HG03521 (cell line): ENCODE measurements around the gene ALDH3A1.

ENCODE experiments used
- ATAC-seq: cut with Tn5 transposase; IDR thresholded peaks from one replicate; pipeline ENCODE4 v1.9.1; 2021; ENCODE audit warnings: mild to moderate bottlenecking, moderate library complexity; ENCODE audit not compliant: unreplicated experiment

Gene ALDH3A1

DNA sequence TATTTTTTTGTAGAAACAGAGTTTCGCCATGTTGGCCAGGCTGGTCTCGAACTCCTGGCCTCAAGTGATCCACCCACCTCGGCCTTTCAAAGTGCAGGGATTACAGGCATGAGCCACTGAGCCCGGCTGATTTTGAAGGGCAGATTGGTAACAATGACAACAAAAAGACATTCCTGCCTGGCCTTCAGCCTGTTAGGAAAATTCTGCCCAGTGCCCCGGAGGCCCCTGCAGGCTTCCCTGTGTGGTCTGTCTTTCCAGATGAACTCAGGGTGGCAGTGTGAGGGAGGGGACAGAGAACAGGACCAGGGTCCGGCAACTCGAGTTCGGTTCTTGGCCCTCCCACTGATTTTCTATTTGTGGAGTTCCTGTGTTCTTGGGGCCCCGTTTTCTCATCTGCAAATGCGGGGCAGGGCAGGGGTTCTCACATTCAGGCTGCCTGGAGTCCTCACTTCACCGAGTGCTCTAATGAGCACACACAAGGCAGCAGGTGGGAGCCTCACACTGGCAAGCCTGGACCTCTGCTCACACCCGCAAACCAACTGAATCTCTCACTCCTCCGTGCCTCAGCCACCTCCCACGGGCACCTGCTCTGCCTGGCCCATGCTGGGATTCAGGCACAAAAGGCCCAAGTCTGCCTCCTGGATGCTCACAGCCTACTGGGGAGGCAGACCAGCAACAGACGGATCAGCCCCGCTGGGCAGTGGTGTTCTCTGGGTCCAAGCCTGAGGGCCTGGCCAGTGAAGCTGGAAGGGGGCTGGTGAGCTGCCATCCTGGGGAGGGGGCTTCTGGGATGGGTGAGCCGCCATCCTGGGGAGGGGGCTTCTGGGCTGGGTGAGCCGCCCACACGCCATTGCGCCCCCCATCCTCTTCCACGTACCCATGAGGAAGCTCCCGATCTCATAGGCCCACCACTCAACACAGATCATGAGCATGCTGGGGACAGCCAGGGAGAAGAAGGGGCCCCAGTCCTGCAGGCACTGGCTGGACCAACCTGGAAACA lies 42.0 kb downstream of the ALDH3A1 start:
- no peak for ATAC-seq

GRCh38 chr17:19705201-19705600 lies 42.9 kb downstream of the ALDH3A1 start:
- no peak for ATAC-seq

- ATAC-seq, result no peak
Observed at GRCh38 chr17:19703828-19704613, 44.1 kb downstream of the ALDH3A1 start.

DNA sequence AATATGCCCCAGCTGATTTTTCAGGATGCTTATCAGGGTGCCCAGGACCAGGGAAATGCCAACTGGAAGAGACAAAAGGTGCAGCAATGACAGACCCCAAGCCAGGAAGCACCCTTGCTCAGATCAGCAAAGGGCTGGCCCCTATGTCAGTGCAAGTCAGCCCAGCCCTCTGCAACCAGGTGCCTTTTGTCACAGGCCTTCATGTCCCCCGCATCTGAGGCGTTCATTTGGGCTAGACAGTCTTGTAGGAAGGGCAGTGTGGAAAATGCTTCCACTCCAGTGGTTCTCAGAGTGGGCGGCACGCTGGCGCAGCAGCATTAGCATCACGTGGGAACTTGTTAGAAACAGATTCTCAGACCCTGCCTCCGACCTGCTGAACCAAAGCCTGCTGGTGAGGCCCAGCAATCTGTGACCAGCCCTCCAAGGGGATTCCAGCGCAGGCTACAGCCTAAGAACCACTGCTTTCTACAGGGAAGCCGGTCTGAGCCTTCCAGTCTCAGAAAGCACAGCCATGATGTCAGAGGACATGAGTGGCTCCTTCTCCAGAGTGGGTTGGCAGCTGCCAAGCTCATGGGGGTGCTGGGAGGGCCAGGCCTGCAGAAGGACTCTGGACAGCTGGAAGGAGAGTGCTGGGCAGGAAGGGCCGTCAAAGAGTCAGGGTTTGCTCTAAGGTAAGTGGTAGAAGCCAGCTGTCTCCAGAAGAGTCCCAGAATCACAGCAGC lies 44.8 kb downstream of the ALDH3A1 start:
- ATAC-seq, result no peak

DNA sequence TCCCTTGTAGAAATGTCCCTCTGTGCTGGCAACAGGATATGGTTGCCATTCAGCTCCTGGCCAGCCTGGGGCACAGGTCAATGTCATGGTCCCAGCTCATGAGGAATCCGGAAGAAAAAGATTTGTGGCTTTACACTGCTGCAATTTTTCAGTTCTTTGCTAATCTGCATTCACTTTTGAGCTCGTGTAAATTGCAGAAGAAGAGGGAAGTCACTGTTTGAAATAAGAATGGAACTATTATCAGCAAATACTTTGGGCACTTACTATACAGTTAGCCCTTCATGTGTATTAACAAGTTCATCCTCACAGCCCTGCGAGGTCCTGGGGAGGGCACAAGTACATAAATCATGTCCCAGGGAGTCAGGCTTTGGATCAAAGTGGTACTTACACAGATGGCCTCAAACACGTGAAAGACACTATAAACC lies 45.9 kb downstream of the ALDH3A1 start:
- no peak for ATAC-seq
